Lung microvascular endothelial cell (primary cell): ENCODE data around the gene CLDN19. TPM values are rescaled to one million over a fixed set of nuclear protein-coding genes. Genes with fewer than 3 reads are reported as not detected.
"Not testable (repeated sequence)": the region's sequence is repeated elsewhere in the genome, so short reads cannot be mapped to it uniquely, and the experiment has no call there.

Source experiments
- DNase-seq, 2 donors: peaks; one replicate each; pipeline versions ENCODE4 v3.0.0 to v3.0.0-alpha.2; 2010; ENCODE audit warnings: low read depth in 2 of 2
- total RNA-seq: library from RNA; depleted of rRNA; stranded (reverse); fragments of >200 nt; gene quantifications from 2 replicates; pipeline ENCODE4 v1.2.1, GENCODE V29; 2014

The CLDN19 gene
- total RNA-seq, 1 donor from 2014 or later, result not detected

DNA sequence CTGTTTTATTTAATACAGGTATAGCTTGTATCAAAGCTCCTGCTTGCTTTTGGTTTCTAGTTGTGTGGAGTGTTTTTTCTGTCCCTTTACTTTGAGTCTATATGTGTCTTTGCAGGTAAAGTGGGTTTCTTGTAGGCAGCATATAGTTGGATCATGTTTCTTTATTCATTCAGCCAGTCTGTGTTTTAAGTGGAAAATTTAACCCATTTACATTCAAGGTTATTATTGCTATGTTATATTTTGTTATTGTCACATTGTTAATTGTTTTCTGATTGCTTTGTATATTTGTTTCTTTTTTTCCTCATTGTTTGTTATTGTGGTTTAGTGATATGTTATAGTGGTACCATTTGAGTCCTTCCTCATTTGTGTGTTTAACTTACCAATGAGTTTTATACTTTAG, 26.7 kb downstream of the CLDN19 start:
- DNase-seq, result no peak

DNA sequence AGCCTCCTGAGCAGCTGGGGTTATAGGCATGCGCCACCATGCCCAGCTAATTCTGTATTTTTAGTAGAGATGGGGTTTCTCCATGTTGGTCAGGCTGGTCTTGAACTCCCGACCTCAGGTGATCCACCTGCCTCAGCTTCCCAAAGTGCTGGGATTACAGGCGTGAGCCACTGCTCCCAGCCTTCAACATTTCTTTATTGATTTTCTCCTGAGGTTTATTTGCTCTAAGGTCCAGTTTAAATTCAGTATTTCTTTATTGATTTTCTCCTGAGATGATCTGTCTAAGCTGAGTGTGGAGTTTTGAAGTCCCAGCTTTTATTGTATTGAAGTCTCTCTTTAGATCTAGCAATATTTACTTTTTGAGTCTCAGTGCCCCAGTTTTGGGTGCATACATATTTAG, 27.2 kb downstream of the CLDN19 start:
- not testable (repeated sequence) for DNase-seq

DNA sequence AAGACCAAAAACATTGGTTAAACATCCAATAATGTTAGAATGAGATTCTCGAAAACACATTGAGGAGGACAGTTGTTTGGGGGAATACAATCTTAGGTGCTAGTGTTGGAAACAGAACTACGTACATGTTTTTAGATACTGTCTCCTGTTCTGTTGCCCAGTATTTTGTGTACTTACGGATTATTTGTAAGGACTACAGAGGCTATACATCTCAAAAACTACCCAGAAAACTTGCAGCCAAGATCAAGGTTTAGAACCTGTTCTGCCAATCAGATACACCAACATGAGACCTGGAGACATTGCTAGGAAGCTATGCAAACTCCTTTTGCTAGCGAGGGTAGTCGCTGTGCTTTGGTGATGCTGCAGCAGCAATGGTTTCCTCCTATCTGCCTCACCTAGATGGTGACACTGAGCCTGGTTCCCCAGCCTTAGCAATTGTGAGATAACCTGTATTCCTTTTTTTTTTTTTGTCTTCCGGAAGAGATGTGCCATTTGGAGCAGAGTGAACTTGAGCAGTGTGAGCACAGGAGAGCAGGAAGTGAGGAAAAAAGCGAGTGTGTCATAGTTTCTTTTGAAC, 36.1 kb downstream of the CLDN19 start:
- DNase-seq, result no peak

DNA sequence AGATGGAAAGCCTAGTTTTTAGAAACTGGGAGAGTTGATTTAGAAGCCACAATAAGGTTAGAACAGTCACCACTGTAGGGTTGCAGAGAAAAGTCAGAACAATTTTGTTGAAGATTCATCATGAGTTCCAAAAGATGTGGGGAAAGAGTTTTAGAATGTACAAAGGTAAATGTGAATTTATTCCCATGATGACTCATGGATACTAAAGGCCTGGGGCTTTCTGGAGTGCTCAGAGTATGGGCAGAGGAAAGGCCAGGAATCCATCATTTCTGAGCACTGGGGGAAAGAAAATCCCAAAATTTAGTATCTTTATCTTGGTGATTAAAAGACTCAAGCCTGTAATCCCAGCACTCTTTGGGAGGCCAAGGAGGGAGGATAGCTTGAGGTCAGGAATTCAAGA, 40.0 kb downstream of the CLDN19 start:
- DNase-seq, result no peak

DNA sequence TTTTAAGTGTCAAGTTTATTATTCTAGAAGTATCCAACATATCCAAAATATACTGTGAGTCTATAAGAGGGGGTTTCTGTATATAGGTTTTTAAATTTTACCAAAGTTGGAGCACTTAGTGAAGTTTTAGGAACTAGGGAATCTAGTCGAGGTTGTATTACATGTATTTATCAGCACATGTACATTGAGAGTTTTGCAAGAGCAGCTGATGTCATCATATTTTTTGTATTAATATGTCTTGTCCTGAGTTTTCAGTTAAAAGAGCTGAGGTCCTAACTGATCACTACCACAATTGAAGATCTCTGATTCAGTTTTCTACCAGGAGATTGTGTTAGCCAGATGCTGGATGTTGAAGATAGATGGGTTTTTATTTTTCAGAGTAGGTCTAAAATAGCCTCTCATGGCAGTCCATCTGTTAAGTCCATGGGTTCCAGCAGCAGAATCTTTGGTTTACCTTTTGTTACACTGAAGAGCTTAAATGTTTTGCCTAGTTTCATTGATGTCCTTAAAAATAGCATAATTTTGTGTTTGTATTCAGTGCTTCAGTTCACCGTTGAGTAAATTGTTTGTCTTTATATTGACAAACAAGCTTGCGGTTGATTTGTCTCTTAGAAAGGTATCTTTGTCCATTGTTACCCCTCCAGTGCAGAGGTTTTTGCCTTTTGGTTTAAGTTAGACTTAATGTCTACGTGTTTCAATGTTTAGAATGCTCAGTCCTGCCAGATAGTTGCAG, 41.8 kb downstream of the CLDN19 start:
- DNase-seq, result no peak

DNA sequence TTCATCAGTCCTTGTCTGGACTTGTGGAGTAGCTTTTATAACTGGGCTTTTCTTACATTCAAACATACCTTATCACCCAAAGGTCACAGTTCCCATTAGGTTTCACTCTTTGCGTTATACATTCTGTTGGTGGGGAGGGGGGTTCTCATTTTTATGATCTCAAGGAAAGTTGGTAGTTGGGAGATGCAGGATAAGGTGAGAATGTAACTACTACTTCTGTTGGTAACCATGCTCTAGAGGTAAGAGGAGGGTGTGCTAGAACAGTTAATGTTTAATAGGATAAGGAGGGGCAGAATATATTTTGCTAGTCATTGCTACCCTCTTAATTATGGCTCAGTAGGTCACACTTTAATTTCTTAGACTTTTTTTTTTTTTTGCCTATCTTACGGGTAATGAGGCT, 47.1 kb downstream of the CLDN19 start:
- DNase-seq, result no peak

DNA sequence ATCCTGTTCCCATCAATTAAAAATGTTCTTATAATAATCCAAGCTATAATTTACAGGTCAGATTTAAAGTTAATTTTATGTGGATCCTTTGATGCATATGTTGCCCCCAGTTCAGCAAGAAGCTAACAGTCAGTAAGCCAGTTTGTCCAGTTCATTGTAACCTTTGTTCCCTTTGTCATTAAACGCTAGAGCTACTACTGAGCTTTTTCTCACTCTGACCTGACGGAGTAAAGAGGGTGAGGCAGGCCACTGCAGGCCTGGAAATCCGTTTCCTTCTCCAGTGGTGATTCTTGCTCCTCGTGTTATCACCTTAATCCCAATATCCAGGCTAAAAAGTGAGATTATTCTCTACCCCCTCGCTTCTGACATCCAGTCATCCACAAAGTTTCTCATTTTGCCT, 47.6 kb downstream of the CLDN19 start:
- no peak for DNase-seq

DNA sequence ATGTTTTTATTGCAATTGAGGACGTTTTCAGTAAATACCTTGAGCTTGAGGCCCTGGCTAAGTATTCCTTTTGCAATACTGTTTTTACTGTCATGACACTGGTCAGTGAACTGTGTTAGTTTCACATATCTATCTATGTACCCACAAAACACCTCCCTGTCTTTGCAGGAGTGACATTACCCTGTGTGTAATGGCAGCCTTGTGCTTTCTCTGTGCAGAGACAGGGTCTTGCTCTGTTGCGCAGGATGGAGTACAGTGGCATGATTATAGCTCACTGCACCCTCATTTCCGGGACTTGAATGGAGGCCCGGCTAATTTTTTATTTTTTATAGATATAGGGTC, 48.9 kb downstream of the CLDN19 start:
- DNase-seq, result no peak

DNA sequence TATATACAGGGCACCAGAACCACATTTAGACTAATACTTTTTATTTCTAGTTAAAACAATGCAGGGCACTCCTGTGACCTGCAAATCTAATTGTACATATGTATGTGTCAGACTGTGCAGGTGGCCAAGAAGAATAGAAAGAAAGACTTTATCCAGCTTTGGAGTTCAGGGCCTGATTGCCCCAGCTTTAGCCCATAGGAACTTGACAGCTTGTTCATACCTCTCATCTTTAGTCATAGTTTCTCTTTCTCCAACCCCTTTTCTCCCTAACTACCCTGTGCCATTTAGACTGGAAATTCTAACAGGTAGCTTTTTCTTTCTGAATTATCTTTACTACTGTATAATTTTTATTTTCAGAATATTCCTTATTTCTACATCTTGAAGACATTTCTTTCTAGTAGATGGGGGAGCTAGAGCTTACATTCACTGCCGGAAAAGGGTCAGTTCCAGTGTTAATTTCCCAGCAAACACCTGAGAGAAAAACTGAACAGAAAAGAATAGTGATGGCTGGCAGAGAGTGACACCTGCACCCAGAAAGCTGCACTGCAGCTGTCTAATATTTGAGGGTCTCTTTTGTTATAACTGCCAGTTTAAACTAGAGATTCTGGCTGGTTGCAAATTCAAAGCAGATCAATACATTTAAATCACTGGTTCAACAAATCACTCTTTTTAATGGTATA, 49.4 kb downstream of the CLDN19 start:
- DNase-seq, result peak; percentile 1 to 12

DNA sequence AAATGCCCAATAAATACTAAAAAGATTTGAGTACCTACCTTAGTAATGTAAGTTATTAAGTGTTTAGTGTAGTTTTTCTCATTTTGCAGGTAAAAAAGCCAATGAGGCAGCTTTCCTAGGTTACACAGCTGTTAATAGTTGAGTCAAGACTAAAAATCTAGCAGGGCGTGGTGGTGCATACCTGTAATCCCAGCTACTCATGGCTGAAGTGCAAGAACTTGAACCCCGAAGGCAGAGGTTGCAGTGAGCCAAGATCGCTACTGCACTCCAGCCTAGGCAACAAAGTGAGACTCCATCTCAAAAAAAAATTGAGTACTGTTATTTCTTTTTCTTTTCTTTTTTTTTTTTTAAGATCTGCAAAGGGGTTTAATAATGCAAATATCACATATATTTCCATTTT, 50.1 kb downstream of the CLDN19 start:
- no peak for DNase-seq

DNA sequence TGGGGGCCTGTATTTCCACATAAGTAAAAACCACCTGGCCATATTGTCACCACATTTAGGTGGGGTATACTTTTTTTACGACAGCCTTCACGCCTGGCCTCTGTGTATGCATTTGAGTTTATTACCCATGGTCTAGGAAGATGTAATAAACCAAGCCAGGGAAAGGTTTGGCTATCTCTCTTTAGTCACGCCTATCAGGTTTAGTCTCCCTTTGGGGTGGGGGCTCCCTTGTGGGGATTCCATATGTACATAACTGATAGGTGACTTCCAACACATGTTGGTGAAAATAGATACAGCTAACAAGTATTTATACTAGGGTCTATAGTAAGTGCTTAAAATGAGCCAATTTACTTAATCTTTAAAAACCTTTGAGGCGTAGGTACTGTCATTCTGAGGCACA, 53.6 kb downstream of the CLDN19 start:
- no peak for DNase-seq

DNA sequence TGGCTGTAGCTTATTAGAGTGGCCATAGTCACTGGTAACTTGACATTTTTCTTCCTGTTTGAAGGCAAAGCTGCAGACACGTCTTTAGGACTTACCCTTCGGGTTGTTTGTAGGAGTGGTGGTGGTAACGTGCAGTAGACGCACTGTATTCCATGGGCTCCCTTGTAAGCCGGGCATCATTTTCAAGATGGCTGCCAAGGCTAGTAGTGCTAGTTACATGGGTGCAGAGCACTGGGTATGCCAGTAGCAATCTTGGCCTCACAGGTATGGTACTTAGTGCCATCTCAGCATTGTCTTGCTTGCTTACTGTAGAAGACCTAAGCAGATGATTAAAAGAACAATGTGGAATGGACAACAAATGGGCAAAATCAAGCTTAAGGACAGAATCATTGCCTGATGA, 55.9 kb downstream of the CLDN19 start:
- peak in 1 of 2 donors; percentile 20 for DNase-seq

Other genes with a start within 250 kb of the CLDN19 start
- gene PPIH, start 81.8 kb downstream of the CLDN19 start, total RNA-seq, result 12.3 and 22.4 TPM in 2 replicates
- 453 and 456 TPM in 2 replicates for gene YBX1, start 57.8 kb downstream of the CLDN19 start, total RNA-seq
- 68.0 and 69.8 TPM in 2 replicates for gene P3H1, start 26.8 kb upstream of the CLDN19 start, total RNA-seq
- 3.1 and 3.8 TPM in 2 replicates for gene C1orf50, start 27.0 kb upstream of the CLDN19 start, total RNA-seq
- gene TMEM269, start 44.8 kb upstream of the CLDN19 start, total RNA-seq, result not detected in 2 replicates
- 6.1 and 7.1 TPM in 2 replicates for gene ERMAP, start 76.9 kb upstream of the CLDN19 start, total RNA-seq
- 18.7 and 20.0 TPM in 2 replicates for gene SVBP, start 77.2 kb upstream of the CLDN19 start, total RNA-seq
- gene ZNF691, start 106.4 kb upstream of the CLDN19 start, total RNA-seq, result 4.6 and 8.1 TPM in 2 replicates
- 11.6 and 32.7 TPM in 2 replicates for gene SLC2A1, start 218.6 kb upstream of the CLDN19 start, total RNA-seq